Suprapubic skin (tissue), 4 donors: ENCODE data around the gene GNAZ. TPM values are rescaled to one million over a fixed set of nuclear protein-coding genes. Genes with fewer than 3 reads are reported as not detected.

Experiments used
- DNase-seq, 2 donors: peaks; one replicate each; pipeline ENCODE4 v3.0.0-alpha.2; 2019; ENCODE audit warnings: low spot score in 2 of 2
- H3K27ac ChIP-seq: fragments of 200-600 bp; sonication (generic); one replicate; pipeline ENCODE4 v1.5.1; 2019
- H3K27me3 ChIP-seq: fragments of 200-600 bp; sonication (generic); one replicate; pipeline ENCODE4 v1.5.1; 2019
- H3K36me3 ChIP-seq: fragments of 200-600 bp; sonication (generic); one replicate; pipeline ENCODE4 v1.5.1; 2019
- H3K4me1 ChIP-seq: fragments of 200-600 bp; sonication (generic); one replicate; pipeline ENCODE4 v1.5.1; 2019
- H3K4me3 ChIP-seq: fragments of 200-600 bp; sonication (generic); one replicate; pipeline ENCODE4 v1.5.1; 2019; ENCODE audit warnings: mild to moderate bottlenecking
- H3K9me3 ChIP-seq: fragments of 200-600 bp; sonication (generic); one replicate; pipeline ENCODE4 v1.5.1; 2019
- CTCF ChIP-seq, 2 donors: fragments of 200-600 bp in 1 of 2; fragments of 450-650 bp in 1 of 2; sonication (generic) in 1 of 2; IDR thresholded peaks; one replicate each; pipeline ENCODE4 v1.5.1; 2016 to 2019; ENCODE audit warnings: antibody characterized with exemption in 2 of 2, mild to moderate bottlenecking in 1 of 2, moderate library complexity in 1 of 2
- EP300 ChIP-seq: sonication (generic); formaldehyde crosslinking; IDR thresholded peaks from one replicate; pipeline ENCODE4 v1.6.1; 2017; ENCODE audit warnings: antibody characterized with exemption
- POLR2A ChIP-seq, 2 donors: fragments of 450-650 bp; IDR thresholded peaks; one replicate each; pipeline ENCODE4 v1.6.1; 2017; ENCODE audit warnings: antibody characterized with exemption in 2 of 2, mild to moderate bottlenecking in 2 of 2, moderate library complexity in 2 of 2
- POLR2AphosphoS5 ChIP-seq, 3 donors: sonication (generic); formaldehyde crosslinking; IDR thresholded peaks; one replicate each; pipeline ENCODE4 v1.6.1; 2017; ENCODE audit warnings: antibody characterized with exemption in 3 of 3
- WGBS: methylation state at CpG from one replicate; pipeline ENCODE4 v1.1.5; 2018; 5-methylcytosine and 5-hydroxymethylcytosine counted together
- total RNA-seq, 4 donors: library from RNA; depleted of rRNA; stranded (reverse); fragments of >200 nt; gene quantifications; one replicate each; pipeline ENCODE4 v1.1.0, GENCODE V29; 2016

The GNAZ gene
- total RNA-seq, 4 donors from 2014 or later, result 2.1 to 5.8 (median 3.0) TPM

DNA sequence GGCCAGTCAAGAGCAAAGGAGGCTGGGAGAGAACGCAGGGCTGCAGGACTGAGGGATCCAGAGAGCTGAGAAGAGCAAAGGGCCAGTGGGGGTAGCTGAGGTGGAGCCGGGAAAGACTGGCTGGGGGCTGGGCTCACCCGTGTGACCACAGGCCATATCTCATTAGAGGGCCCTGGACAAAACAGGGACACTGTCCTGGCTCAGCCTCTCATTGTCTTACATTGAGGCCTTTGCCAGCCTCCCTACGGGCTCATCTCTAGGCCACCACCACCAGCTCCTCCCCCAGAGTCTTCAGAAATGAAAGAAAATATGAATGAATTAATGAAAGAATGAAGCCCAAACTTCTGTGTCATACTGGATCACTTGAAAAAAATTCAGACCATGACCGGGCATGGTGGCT, 84.1 kb downstream of the GNAZ start:
- H3K27me3 ChIP-seq, result no peaks in the 10 kb centered on the region
- no peaks in the 10 kb centered on the region for H3K36me3 ChIP-seq
- H3K4me1 ChIP-seq, result peaks cover 9% of the 10 kb centered on the region
- no peak overlapping the region for H3K27ac ChIP-seq
- H3K4me3 ChIP-seq, result no peak overlapping the region
- H3K9me3 ChIP-seq, result no peaks in the 10 kb centered on the region
- TF ChIP-seq POLR2AphosphoS5 (IDR thresholded peaks at IDR 0.05), result no peak
- TF ChIP-seq EP300, result no peak
- TF ChIP-seq POLR2A (IDR thresholded peaks at IDR 0.05), result no peak
- no peak for TF ChIP-seq CTCF (IDR thresholded peaks at IDR 0.05)
- 98% methylated on average over 5 of the region's 5 CpGs for WGBS
- DNase-seq, result no peak

- H3K27me3 ChIP-seq, result no peaks in the 10 kb centered on the region
- no peak for TF ChIP-seq EP300
- TF ChIP-seq POLR2AphosphoS5 (IDR thresholded peaks at IDR 0.05), result no peak
- TF ChIP-seq POLR2A (IDR thresholded peaks at IDR 0.05), result no peak
- TF ChIP-seq CTCF (IDR thresholded peaks at IDR 0.05), result no peak
- peaks cover 4% of the 10 kb centered on the region for H3K4me1 ChIP-seq
- H3K27ac ChIP-seq, result no peak overlapping the region
- no peaks in the 10 kb centered on the region for H3K36me3 ChIP-seq
- no peak overlapping the region for H3K4me3 ChIP-seq
- no peak for DNase-seq
- H3K9me3 ChIP-seq, result no peaks in the 10 kb centered on the region
- WGBS, result 96% methylated on average over 3 of the region's 3 CpGs
Observed at GRCh38 chr22:23155143-23155542, 84.8 kb downstream of the GNAZ start.

GRCh38 chr22:23155831-23156230, 85.5 kb downstream of the GNAZ start:
- TF ChIP-seq POLR2A (IDR thresholded peaks at IDR 0.05), result no peak
- no peak for TF ChIP-seq EP300
- no peak for TF ChIP-seq POLR2AphosphoS5 (IDR thresholded peaks at IDR 0.05)
- TF ChIP-seq CTCF (IDR thresholded peaks at IDR 0.05), result no peak
- no peak for DNase-seq
- no peaks in the 10 kb centered on the region for H3K36me3 ChIP-seq

DNA sequence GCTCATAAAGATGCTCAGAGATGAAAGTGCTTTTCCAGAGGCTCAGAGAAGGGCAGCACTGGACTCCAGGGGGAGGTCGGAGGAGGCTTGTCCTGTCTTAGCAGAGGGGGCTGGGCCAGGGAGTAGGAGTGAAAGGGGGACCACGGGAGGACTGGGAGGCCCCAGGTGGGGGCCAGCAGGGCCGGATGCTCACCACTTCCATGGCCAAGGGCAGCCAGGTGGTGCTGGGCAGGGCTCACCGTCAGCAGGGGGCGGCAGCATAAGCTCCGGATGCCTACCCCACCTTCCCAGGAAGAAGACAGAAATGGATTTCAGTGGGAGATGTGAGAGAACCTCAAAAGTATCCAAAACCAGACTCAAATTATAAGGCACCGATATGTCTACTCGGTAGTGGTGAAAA, 86.0 kb downstream of the GNAZ start:
- TF ChIP-seq POLR2AphosphoS5 (IDR thresholded peaks at IDR 0.05) (no peak), EP300 (no peak), POLR2A (IDR thresholded peaks at IDR 0.05) (no peak), CTCF (IDR thresholded peaks at IDR 0.05) (no peak)
- Histone ChIP-seq H3K27ac (no peak overlapping the region), H3K27me3 (no peaks in the 10 kb centered on the region), H3K36me3 (no peaks in the 10 kb centered on the region), H3K4me3 (no peak overlapping the region), H3K9me3 (no peaks in the 10 kb centered on the region), H3K4me1 (peaks cover 4% of the 10 kb centered on the region)
- DNase-seq, result no peak
- WGBS, result 63% methylated on average over 8 of the region's 8 CpGs

More at GRCh38 chr22:23155831-23156230, 85.5 kb downstream of the GNAZ start:
- Histone ChIP-seq H3K9me3 (no peaks in the 10 kb centered on the region), H3K4me1 (peaks cover 4% of the 10 kb centered on the region), H3K27me3 (no peaks in the 10 kb centered on the region), H3K27ac (no peak overlapping the region), H3K4me3 (no peak overlapping the region)
- WGBS, result 79% methylated on average over 2 of the region's 9 CpGs

- Histone ChIP-seq H3K4me1 (peaks cover 4% of the 10 kb centered on the region), H3K36me3 (peaks cover 4% of the 10 kb centered on the region), H3K9me3 (no peaks in the 10 kb centered on the region), H3K27ac (no peak overlapping the region), H3K4me3 (no peak overlapping the region), H3K27me3 (no peaks in the 10 kb centered on the region)
- TF ChIP-seq POLR2AphosphoS5 (IDR thresholded peaks at IDR 0.05), result no peak
- no peak for TF ChIP-seq POLR2A (IDR thresholded peaks at IDR 0.05)
- no peak for TF ChIP-seq CTCF (IDR thresholded peaks at IDR 0.05)
- TF ChIP-seq EP300, result no peak
- 92% methylated on average over 13 of the region's 22 CpGs for WGBS
- no peak for DNase-seq
Observed at GRCh38 chr22:23157560-23158515, 87.5 kb downstream of the GNAZ start.
